Stimulated activated CD4-positive, alpha-beta T cell treated with anti-CD3 and anti-CD28 coated beads, Interleukin-1b, Interleukin-23, amount 100 ng/mL, for 24 hours (primary cell): ENCODE data around the gene SCAPER.
A peak's percentile ranks its signal among the peaks of the same experiment; 100 is the strongest.
"Not testable (repeated sequence)": the region's sequence is repeated elsewhere in the genome, so short reads cannot be mapped to it uniquely, and the experiment has no call there.

Experiments
- DNase-seq, 4 experiments: peaks; one replicate each; pipeline ENCODE4 v3.0.0-alpha.2; 2020; ENCODE audit warnings: low read depth in 4 of 4, low spot score in 1 of 4

SCAPER gene

GRCh38 chr15:76905855-76906254 lies 715 bp upstream of the SCAPER start:
- DNase-seq: no peak

GRCh38 chr15:76904461-76905012 lies 603 bp downstream of the SCAPER start:
- DNase-seq: peak in 2 of 4 experiments; percentile 7 to 22

- no peak for DNase-seq
These were observed 1.9 kb downstream of the SCAPER start for GRCh38 chr15:76903251-76903681.

- DNase-seq: no peak
These were observed 3.2 kb downstream of the SCAPER start for GRCh38 chr15:76901965-76902364.

GRCh38 chr15:76899931-76900310 lies 5.2 kb downstream of the SCAPER start:
- not testable (repeated sequence) for DNase-seq

GRCh38 chr15:76899176-76899930 lies 5.8 kb downstream of the SCAPER start:
- not testable (repeated sequence) for DNase-seq

- no peak for DNase-seq
These were observed 7.0 kb downstream of the SCAPER start for GRCh38 chr15:76898102-76898501.

GRCh38 chr15:76894174-76894573 lies 11.0 kb downstream of the SCAPER start:
- DNase-seq: no peak

- DNase-seq: not testable (repeated sequence)
These were observed 12.3 kb downstream of the SCAPER start for GRCh38 chr15:76892836-76893235.

- DNase-seq: not testable (repeated sequence)
These were observed 17.6 kb downstream of the SCAPER start for GRCh38 chr15:76887280-76888141.

- DNase-seq: no peak
These were observed 19.9 kb downstream of the SCAPER start for GRCh38 chr15:76885212-76885611.

GRCh38 chr15:76875911-76876310 lies 29.2 kb downstream of the SCAPER start:
- no peak for DNase-seq

GRCh38 chr15:76873066-76873465 lies 32.1 kb downstream of the SCAPER start:
- not testable (repeated sequence) for DNase-seq

- DNase-seq: no peak
These were observed 33.2 kb downstream of the SCAPER start for GRCh38 chr15:76871930-76872329.

GRCh38 chr15:76868740-76869139 lies 36.4 kb downstream of the SCAPER start:
- DNase-seq: no peak

- DNase-seq: no peak
These were observed 38.3 kb downstream of the SCAPER start for GRCh38 chr15:76866716-76867321.

GRCh38 chr15:76866008-76866407 lies 39.1 kb downstream of the SCAPER start:
- DNase-seq: no peak

GRCh38 chr15:76865548-76865991 lies 39.6 kb downstream of the SCAPER start:
- no peak for DNase-seq

- no peak for DNase-seq
These were observed 40.6 kb downstream of the SCAPER start for GRCh38 chr15:76864586-76864985.

- no peak for DNase-seq
These were observed 41.4 kb downstream of the SCAPER start for GRCh38 chr15:76863693-76864092.

- DNase-seq: no peak
These were observed 42.0 kb downstream of the SCAPER start for GRCh38 chr15:76863123-76863522.
